ENCODE measurements around the gene RAD51B.

The RAD51B gene

DNA sequence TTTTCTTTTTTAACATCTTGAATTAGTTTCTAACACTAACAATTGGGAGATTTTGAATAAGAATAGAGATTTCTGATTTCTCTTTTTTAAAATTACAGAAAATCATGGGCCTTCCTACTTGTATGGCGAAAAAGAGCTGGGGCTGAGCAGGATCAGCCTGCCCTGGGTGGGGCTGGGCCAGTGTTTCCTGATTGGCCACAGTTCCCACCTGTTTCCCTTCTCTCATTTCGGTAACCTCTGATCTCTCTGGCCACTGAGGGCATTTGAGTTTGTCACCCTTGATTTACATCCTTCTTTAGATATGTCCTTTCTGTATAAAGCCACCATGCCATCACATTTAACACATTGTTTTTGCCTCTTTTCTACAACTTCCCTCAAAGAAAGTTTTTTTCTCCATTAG lies 719.1 kb downstream of the RAD51B start:
- DNase-seq (ENCODE audit: low read depth in 2 of 2, low spot score in 1 of 2) = no peak

DNA sequence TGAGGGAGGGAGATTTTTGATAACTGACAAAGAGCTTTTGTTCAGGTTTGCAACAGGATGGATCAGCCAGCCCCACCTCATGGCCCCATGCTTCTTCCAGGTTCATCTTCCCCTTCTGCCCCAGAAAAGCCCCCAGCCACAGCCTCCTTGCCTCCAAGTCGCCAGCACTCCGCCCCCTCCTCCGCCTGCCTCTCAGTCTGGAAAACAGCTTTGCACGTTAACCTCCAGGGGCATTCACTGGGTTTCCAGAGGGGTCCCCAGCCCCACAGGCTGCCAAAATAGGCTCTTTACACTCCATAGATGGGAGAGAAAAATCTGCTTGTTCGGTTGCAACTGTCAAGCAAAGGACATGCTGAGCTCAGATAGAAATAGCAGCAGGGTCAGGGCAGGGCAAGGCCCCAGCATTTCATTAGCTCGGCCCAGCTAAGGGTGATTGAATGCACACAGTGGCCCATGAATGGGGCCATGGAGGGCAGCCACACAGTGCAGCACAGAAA lies 719.7 kb downstream of the RAD51B start:
- no peak for DNase-seq (ENCODE audit: low read depth in 2 of 2, low spot score in 1 of 2)

- DNase-seq (ENCODE audit: low read depth in 2 of 2, low spot score in 1 of 2) = no peak
These were observed 720.2 kb downstream of the RAD51B start for GRCh38 chr14:68539789-68540188.

GRCh38 chr14:68541178-68541896 lies 721.8 kb downstream of the RAD51B start:
- DNase-seq (ENCODE audit: low read depth in 2 of 2, low spot score in 1 of 2) = no peak

GRCh38 chr14:68542346-68542745 lies 722.8 kb downstream of the RAD51B start:
- no peak for DNase-seq (ENCODE audit: low read depth in 2 of 2, low spot score in 1 of 2)

DNA sequence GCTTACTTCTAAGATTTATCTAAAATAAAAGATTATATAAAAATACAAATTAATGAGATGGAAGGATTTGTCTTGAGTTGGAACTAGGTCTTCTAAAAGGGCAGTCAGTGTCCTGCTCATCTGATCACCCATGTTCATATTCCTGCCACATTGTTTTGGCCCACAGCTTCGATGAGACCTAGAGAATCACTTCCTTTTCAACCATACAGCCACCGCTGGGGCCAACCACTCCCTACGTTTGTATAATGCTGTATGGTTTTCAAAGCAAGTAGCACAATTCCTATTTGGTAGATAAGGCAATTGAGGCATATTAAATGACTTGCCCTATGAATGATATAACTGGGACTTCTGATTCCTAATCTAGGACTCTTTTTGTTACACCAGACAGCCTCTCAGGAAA lies 723.9 kb downstream of the RAD51B start:
- no peak for DNase-seq (ENCODE audit: low read depth in 2 of 2, low spot score in 1 of 2)

DNA sequence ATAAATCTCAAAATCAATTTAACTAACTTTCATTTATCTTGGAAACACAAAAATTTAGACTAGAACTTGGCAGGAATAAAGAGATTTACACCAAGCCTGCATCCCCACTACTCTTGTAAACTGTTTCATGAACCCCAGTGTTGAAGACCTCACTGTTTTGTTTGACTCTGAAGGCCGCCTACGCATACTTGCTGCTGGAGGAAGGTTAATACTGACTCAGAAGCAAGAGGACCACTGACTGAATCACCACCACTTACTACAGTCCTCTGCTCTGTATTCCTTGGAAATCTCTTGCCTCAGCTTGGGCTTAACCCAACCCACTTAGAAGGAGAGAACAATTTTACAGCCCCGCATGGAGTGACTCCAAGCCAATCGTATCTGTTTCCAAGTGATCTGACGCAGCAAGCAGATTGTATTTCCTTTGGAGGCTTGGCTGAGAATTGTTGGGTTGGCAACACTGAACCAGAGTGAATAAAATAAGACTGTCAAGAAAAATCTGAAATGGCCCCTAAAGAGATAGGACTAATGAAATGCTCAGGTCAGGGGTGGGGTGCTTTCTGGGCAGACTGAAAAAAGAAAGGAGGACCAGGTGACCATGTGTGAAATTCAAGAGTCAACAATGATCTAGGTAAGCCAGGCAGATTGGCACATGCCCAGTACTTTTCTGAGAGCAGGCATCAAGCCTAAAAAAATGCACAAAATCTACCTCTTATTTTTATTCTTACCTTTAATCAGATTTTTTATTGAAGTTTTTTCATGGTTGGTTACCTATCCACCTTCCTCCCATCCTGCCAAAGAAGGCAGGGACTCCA lies 724.7 kb downstream of the RAD51B start:
- no peak for DNase-seq (ENCODE audit: low read depth in 2 of 2, low spot score in 1 of 2)

DNA sequence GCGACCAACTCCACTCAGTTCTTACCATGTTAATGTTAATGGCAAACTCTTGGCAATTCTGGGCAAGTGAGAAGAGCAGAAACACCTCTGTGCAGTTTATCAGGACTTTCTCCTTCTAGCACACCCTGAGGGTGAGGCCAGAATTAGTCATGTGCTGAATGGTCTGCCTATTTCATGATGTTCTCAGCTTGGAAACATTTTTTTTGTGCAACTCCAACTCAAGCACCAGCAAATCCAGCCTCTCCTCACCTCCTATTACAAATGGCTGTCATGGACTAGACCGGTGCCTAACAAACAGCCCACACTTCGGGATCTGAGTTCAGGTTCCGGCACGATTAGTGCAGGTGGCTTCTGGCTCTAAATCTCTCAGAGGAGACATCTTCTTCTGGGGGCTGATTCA lies 727.3 kb downstream of the RAD51B start:
- DNase-seq (ENCODE audit: low read depth in 2 of 2, low spot score in 1 of 2) = no peak

- no peak for DNase-seq (ENCODE audit: low read depth in 2 of 2, low spot score in 1 of 2)
These were observed 728.0 kb downstream of the RAD51B start for GRCh38 chr14:68547305-68548193.

DNA sequence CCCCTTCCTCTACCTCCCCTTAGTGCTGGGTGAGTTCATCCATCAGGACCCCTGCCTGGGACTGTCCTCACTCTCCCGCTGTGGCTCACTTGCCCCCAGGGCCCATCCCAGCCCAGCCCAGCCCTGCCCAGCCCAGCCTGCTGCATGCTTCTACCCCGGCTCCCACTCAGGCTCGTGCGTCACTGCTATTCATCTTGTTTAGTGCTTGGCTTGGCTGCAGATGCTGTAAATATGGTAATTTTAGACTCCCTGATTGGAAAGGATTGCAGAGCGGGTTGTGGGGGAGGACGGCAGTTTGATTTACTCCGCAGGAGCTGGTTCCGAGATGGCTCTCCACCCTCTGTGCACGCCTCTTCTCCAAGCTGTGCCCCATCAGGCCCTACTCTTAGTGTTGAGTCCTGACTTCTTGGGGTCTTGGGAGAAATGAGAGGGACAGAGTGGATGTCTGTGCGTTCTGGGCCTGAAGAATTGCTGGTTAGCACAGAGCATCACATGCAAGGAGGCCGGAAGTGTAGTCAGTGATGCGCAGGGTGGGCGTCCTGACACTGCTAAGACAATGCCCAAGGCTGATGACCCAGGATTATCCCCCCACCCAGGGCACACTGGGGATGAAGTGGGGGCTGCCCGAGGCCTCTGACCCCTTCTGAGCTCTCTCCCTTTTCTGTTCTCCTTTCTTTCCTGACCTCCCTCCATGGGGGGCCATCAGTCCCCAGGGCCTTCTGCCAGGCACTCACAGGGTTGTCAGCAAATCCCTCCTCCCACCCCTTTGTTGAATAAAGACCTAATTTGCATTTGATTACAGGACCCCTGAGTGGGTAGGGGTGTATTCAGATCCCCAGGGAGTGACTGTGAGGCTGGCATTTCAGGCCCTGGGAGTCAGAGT lies 728.9 kb downstream of the RAD51B start:
- DNase-seq (ENCODE audit: low read depth in 2 of 2, low spot score in 1 of 2) = no peak

DNA sequence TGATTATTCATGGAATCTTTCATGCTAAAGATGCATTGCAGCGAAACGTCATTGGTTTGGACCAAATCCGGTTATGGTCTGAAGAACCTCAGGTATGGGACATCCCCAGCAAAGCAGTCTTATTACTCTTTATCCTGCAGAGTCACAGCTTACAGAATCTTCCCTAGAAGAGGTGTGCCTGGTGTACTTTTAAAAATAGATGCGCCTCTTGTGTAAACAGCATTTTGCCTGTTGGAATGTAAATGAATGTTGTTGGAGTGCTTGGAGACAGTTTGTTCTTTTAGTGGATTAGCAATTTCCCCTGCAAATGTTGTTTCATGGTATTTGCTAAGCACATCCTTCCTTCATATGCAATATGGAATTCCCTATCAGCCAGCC lies 730.7 kb downstream of the RAD51B start:
- no peak for DNase-seq (ENCODE audit: low read depth in 2 of 2, low spot score in 1 of 2)

GRCh38 chr14:68551045-68551683 lies 731.6 kb downstream of the RAD51B start:
- DNase-seq (ENCODE audit: low read depth in 2 of 2, low spot score in 1 of 2) = no peak

DNA sequence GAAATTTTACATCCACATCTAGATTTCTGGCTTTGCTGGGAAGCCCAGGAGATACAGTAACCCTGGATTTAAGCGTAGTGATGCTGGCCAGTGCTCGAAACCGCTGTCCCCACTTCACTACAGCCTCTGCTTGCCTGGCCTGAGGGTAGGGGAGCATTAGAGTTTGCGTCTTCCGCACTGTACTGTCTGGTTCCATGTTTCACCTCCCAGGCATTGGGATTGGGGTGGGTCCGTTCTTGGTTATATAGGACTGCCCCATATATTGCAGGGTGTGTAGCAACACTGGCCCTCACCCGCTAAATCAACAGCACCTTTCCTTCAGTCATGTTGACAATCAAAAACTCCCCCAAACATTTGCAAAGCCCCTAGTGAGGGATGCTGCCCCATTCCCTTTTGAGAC lies 732.5 kb downstream of the RAD51B start:
- no peak for DNase-seq (ENCODE audit: low read depth in 2 of 2, low spot score in 1 of 2)

DNA sequence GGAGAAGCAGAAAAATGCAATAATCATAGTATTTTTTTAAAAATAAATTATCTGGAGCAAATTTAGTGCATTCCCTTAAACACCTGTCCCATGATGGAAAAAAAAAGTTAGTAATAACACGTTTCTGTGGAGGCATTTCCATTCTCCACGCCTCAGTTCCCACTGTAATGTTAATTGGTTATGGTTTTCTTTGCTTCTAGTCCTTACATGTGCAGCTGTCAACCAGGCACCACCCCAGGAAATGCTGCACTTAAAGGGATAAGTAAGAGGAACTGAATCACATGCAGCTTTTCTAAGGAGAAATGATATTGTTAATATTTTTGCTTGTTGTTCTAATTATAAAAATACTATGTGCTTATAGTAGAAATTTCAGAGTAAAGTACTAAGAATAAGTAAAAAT lies 733.0 kb downstream of the RAD51B start:
- DNase-seq (ENCODE audit: low read depth in 2 of 2, low spot score in 1 of 2) = no peak

DNA sequence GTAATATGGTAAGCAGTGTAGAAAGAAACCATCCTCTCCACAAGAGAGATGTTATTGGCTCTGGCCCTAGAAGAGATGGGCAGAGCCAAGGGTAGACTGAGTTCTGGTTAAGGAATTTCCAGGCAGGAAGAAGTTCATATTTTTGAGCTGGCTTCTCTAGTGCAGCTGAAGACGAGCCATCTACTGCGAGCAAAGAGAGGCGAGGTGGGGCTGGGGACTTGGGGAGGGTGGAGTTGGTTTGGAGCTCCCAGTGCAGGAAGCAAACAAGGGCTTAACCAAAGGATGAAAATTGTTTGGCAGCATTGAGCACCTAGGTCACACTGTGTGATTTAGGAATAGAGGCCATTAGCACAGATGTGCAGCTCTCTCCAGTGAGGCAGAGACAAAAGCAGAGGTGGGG lies 733.7 kb downstream of the RAD51B start:
- DNase-seq (ENCODE audit: low read depth in 2 of 2, low spot score in 1 of 2) = no peak

DNA sequence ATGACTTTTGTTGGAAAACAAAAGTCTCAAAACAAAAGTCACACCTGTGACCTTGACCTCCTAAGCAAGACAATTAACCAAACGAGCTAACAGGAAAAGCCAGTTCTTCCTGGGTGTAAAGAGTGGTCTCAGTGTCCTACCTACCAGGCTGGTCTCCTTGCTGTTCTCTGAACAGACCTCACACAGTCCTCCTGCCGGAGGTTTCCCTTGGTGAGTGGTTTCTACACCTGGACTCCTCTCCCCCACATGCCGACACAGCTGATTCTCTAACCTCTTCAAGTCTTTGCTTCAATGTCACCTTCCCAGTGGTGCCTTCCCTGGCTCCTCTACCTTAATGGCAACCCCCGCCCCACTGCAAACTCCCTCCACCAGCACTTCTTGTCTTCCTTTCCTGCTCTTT lies 734.7 kb downstream of the RAD51B start:
- no peak for DNase-seq (ENCODE audit: low read depth in 2 of 2, low spot score in 1 of 2)

DNA sequence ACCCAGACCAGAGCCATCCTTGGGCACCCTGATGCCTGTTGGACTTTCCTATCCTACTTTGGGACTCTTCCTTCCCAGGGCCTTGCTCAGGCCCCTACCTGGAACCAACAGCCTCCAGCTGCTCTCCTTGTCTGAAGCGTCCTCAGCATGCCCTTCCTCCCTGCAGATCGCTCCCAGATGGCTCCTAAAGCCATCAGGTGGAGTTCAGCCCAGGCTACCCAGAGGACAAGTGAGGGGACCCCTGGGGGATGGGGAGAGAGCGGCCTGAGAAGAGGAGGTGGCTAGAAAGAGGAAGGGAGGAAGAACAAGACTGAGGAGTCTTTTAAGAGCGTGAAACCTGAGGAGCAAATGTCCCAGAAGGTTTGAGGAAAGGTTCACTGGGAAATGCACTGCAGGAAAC lies 736.7 kb downstream of the RAD51B start:
- DNase-seq (ENCODE audit: low read depth in 2 of 2, low spot score in 1 of 2) = no peak

DNA sequence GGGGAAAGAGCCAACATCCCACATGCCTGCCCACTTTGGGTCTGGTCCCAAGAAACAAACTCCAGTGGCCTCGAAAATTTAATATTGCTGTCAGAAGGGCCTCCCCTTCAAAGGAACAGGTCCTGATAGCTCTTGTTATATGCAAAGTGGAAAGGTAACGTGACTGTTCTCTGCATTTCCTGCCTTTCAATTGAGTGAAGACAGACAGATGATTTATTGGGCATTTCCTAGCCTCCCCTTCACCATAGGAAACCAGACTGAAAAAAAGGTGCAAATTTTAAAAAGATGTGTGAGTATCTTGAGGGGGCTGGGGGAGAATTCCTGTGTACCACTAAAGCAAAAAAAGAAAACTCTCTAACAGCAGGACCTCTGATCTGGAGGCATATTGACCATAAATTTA lies 738.1 kb downstream of the RAD51B start:
- no peak for DNase-seq (ENCODE audit: low read depth in 2 of 2, low spot score in 1 of 2)

DNA sequence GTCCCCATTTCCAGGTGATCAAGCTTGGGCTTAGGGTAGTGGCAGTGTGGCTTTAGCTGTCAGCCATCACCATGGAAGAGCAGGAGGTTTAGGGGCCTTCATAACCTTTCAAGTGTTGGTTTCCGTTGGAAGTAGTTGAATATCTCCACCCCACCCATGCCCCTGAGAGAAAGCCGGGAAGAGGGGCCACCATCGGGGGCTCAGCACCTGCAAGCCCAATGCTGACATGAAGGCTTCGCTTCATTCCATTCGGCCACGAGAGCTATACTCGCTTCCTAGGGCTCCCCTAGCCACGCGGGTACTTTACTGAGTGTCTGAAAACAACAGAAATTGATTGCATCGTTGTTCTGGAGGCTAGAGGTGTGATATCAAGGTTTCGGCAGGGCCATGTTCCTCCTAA lies 738.5 kb downstream of the RAD51B start:
- no peak for DNase-seq (ENCODE audit: low read depth in 2 of 2, low spot score in 1 of 2)

- DNase-seq (ENCODE audit: low read depth in 2 of 2, low spot score in 1 of 2) = no peak
These were observed 740.4 kb downstream of the RAD51B start for GRCh38 chr14:68559949-68560348.
